GM12878 (cell line): ENCODE data around the gene F11. TPM values are rescaled to one million over a fixed set of nuclear protein-coding genes. Genes with fewer than 3 reads are reported as not detected.

Experiments used
- ATAC-seq: fragments of 200-7000 bp; cut with Tn5 transposase; 3 replicates; pipeline ENCODE4 v1.9.1; 2020; ENCODE audit warnings: mild to moderate bottlenecking, moderate library complexity
- BruUV-seq: library from RNA; stranded (reverse); fragments of 400-500 nt; replicated peaks from 2 replicates; lab custom pipeline; 2021; lab: Mats Ljungman, UMichigan
- CTCF ChIA-PET: fragments of 300-600 bp; sonication (Branson Sonifier 250); formaldehyde crosslinking; extraction: SDS; loops from one replicate; lab custom pipeline; 2021; ENCODE audit warnings: inconsistent platforms; lab: Yijun Ruan, JAX
- POLR2A ChIA-PET: fragments of 350-600 bp; formaldehyde crosslinking; extraction: SDS; loops from one replicate; lab custom pipeline; 2021; ENCODE audit warnings: inconsistent platforms; lab: Charles Lee
- RAD21 ChIA-PET: fragments of 300-600 bp; sonication (Branson Sonifier 250); formaldehyde crosslinking; loops from one replicate; lab custom pipeline; 2023; ENCODE audit warnings: antibody characterized with exemption; ENCODE audit not compliant: unreplicated experiment; lab: Charles Lee
- SMC1A ChIA-PET: fragments of 300-600 bp; sonication (Branson Sonifier 250); formaldehyde crosslinking; loops from one replicate; lab custom pipeline; 2023; ENCODE audit not compliant: unreplicated experiment, uncharacterized antibody; lab: Charles Lee
- DNase-seq: peaks from one replicate; pipeline ENCODE4 v3.0.0-alpha.2; 2011; ENCODE audit warnings: low read depth, low spot score
- FAIRE-seq: peaks from 3 replicates; lab custom pipeline; 2011; peaks lifted over from hg19 to GRCh38; lab: Jason Lieb, UNC
- H2AFZ ChIP-seq: 2 replicates; pipeline ENCODE4 v1.6.0; 2011; ENCODE audit warnings: low read depth, low read length, control low read depth; ENCODE audit not compliant: control insufficient read depth
- H3K27ac ChIP-seq: 2 replicates; pipeline ENCODE4 v1.5.1; 2011; ENCODE audit warnings: control low read depth; ENCODE audit not compliant: control insufficient read depth, insufficient read depth
- H3K27me3 ChIP-seq, 2 experiments: replicated peaks in 1 of 2; 2 replicates each; pipeline versions ENCODE4 v1.6.0 to v1.6.1; 2011; ENCODE audit warnings: low read length in 1 of 2; ENCODE audit not compliant: control insufficient read depth in 2 of 2, insufficient read depth in 2 of 2
- H3K36me3 ChIP-seq, 2 experiments: 2 replicates each; pipeline ENCODE4 v1.5.1; 2011; ENCODE audit warnings: low read length in 1 of 2; ENCODE audit not compliant: control insufficient read depth in 2 of 2, insufficient read depth in 2 of 2
- H3K4me1 ChIP-seq: 2 replicates; pipeline ENCODE4 v1.6.1; 2011; ENCODE audit warnings: mild to moderate bottlenecking, low read length, moderate library complexity, mixed read lengths; ENCODE audit not compliant: control insufficient read depth, insufficient read depth
- H3K4me2 ChIP-seq: 2 replicates; pipeline ENCODE4 v1.6.0; 2011; ENCODE audit warnings: control low read depth; ENCODE audit not compliant: control insufficient read depth, insufficient read depth
- H3K4me3 ChIP-seq: fragments of 200-600 bp; sonication (generic); 2 replicates; pipeline ENCODE4 v1.5.1; 2016
- H3K79me2 ChIP-seq: 2 replicates; pipeline ENCODE4 v1.6.0; 2011; ENCODE audit warnings: low read length; ENCODE audit not compliant: control insufficient read depth, insufficient read depth
- H3K9ac ChIP-seq: 2 replicates; pipeline ENCODE4 v1.8.0; 2011; ENCODE audit warnings: low read length, control low read depth, mixed read lengths; ENCODE audit not compliant: control insufficient read depth, insufficient read depth
- H3K9me3 ChIP-seq: replicated peaks from 3 replicates; pipeline ENCODE4 v1.5.1; 2011; ENCODE audit warnings: mild to moderate bottlenecking, low read length; ENCODE audit not compliant: control insufficient read depth, insufficient read depth
- H4K20me1 ChIP-seq: 2 replicates; pipeline ENCODE4 v1.6.0; 2011; ENCODE audit not compliant: control insufficient read depth, insufficient read depth
- BCL11A ChIP-seq: IDR thresholded peaks from 2 replicates; pipeline ENCODE4 v1.6.1; 2011; ENCODE audit warnings: low read depth, low read length
- CBX5 ChIP-seq: sonication (generic); IDR thresholded peaks from 2 replicates; pipeline ENCODE4 v1.6.1; 2016; ENCODE audit warnings: low read depth, moderate library complexity, mild to moderate bottlenecking, inconsistent platforms
- GATAD2B ChIP-seq: fragments of 450-650 bp; conservative IDR thresholded peaks from 2 replicates; pipeline ENCODE4 v1.6.1; 2017; ENCODE audit warnings: low read depth, mild to moderate bottlenecking, moderate library complexity
- NBN ChIP-seq: fragments of 450-650 bp; IDR thresholded peaks from 2 replicates; pipeline ENCODE4 v1.6.1; 2016
- NFYB ChIP-seq: IDR thresholded peaks from 2 replicates; pipeline ENCODE4 v1.6.1; 2011; ENCODE audit warnings: low read depth, mild to moderate bottlenecking, low read length, improper control_type of control experiment, moderate library complexity; ENCODE audit not compliant: insufficient read depth
- NR2C2 ChIP-seq: IDR thresholded peaks from 2 replicates; pipeline ENCODE4 v1.6.1; 2011; ENCODE audit warnings: borderline replicate concordance, low read depth; ENCODE audit not compliant: control insufficient read depth, insufficient read length
- POLR2AphosphoS2 ChIP-seq: IDR thresholded peaks from 2 replicates; pipeline ENCODE4 v1.6.1; 2011; ENCODE audit warnings: low read depth, mild to moderate bottlenecking, low read length, improper control_type of control experiment, moderate library complexity
- ZNF24 ChIP-seq: fragments of 450-650 bp; IDR thresholded peaks from 2 replicates; pipeline ENCODE4 v1.6.1; 2017; ENCODE audit warnings: antibody characterized with exemption, mild to moderate bottlenecking
- ZNF384 ChIP-seq: IDR thresholded peaks from 2 replicates; pipeline ENCODE4 v1.6.1; 2012; ENCODE audit warnings: low read depth, mild to moderate bottlenecking, low read length, improper control_type of control experiment, borderline replicate concordance
- WGBS: methylation state at CpG from one replicate; pipeline ENCODE4 v1.1.6; 2016; ENCODE audit warnings: low lambda C conversion rate; ENCODE audit not compliant: insufficient replicate concordance, insufficient coverage; ENCODE audit errors: missing lambda C conversion rate; 5-methylcytosine and 5-hydroxymethylcytosine counted together
- in situ Hi-C: fragments of 300-500 bp; cut with MboI; formaldehyde crosslinking; loops from 9 replicates; pipeline ENCODE4 v1.14.3; 2018; ENCODE audit warnings: mixed read lengths
- intact Hi-C: fragments of 100-400 bp; cut with micrococcal nuclease; formaldehyde crosslinking; loops from one replicate; pipeline ENCODE4 v1.14.2; 2022; ENCODE audit not compliant: unreplicated experiment
- polyA plus RNA-seq, 11 experiments: library from polyadenylated mRNA; depleted of rRNA in 4 of 11; unstranded in 6 of 11; stranded (reverse) in 5 of 11; fragments of >200 nt; fragmentation: Nextera tagmentation in 4 of 11; fragmentation: Illumina TruSeq in 1 of 11; extraction: Ambion mirVana in 4 of 11; extraction: Trizol in 1 of 11; gene quantifications; 1 replicate in 1 of 11; 2 replicates in 10 of 11; pipeline versions ENCODE4 v1.2.1 to v1.2.3, GENCODE V29; 2011 to 2016; ENCODE audit warnings: inconsistent platforms in 2 of 11, missing spikeins in 2 of 11, low read depth in 1 of 11
- total RNA-seq, 4 experiments: library from RNA; depleted of rRNA in 3 of 4; stranded (reverse); fragments of >200 nt in 3 of 4; fragmentation: Illumina TruSeq in 1 of 4; extraction: Trizol in 1 of 4; gene quantifications; 2 replicates each; pipeline versions ENCODE4 v1.2.1 to v1.2.3, GENCODE V29; 2013 to 2021
- TF ChIP-seq, protein P1 (sequence below): IDR thresholded peaks from 2 replicates; pipeline ENCODE4 v1.6.1; 2012; ENCODE audit warnings: improper control_type of control experiment, low read depth, low read length; ENCODE audit not compliant: insufficient replicate concordance
- TF ChIP-seq, protein P2 (sequence below): fragments of 450-650 bp; IDR thresholded peaks from 2 replicates; pipeline ENCODE4 v1.6.1; 2016; ENCODE audit warnings: mild to moderate bottlenecking, moderate library complexity, borderline replicate concordance

The F11 gene
- total and polyA plus RNA-seq, 10 of the 15 experiments (the other 5 are each of a cell fraction or from before 2014, with no cell fraction given), result not detected

DNA sequence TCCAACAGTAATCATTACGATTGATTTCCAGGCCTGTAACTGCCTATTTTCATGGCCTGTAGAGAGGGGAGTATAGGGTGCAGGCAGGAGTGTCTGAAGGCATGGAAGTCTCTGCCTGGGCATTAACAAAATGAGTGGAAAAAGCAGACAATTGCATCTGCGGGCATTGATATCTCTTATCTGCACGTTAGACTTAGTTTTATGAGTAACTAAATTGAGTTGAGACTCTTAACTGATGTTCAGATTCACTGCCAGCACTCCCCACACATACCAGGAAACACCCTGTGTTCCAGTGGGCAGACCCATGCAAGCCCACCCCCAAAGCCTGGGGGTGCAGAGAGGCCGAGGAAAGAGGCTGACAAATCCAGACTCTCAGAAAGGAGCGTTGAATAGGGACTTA lies 33.3 kb downstream of the F11 start:
- no peak overlapping the region for H3K9ac ChIP-seq

More for the DNA sequence above, 33.3 kb downstream of the F11 start:
- DNase-seq (no peak), ATAC-seq (no peak), FAIRE-seq (no peak)
- no peaks in the 10 kb centered on the region for H4K20me1 ChIP-seq
- intact Hi-C loops (no loop called here), in situ Hi-C loops (loop anchor here (5.0 kb wide), 1 partner anchor 288 kb away; no protein-coding TSS in a partner anchor)
- H3K27me3 ChIP-seq, result no peaks in the 10 kb centered on the region; a peak in 1 of 4 replicates
- H3K27ac ChIP-seq, result no peak overlapping the region
- H3K4me1 ChIP-seq, result no peaks in the 10 kb centered on the region
- no peak overlapping the region for H3K4me3 ChIP-seq
- RAD21 ChIA-PET, result no interaction called here
- 16% methylated on average over 5 of the region's 5 CpGs for WGBS
- POLR2A ChIA-PET, result no interaction called here
- H2AFZ ChIP-seq, result no peak overlapping the region
- no peaks in the 10 kb centered on the region for H3K79me2 ChIP-seq
- TF ChIP-seq, protein P1, sequence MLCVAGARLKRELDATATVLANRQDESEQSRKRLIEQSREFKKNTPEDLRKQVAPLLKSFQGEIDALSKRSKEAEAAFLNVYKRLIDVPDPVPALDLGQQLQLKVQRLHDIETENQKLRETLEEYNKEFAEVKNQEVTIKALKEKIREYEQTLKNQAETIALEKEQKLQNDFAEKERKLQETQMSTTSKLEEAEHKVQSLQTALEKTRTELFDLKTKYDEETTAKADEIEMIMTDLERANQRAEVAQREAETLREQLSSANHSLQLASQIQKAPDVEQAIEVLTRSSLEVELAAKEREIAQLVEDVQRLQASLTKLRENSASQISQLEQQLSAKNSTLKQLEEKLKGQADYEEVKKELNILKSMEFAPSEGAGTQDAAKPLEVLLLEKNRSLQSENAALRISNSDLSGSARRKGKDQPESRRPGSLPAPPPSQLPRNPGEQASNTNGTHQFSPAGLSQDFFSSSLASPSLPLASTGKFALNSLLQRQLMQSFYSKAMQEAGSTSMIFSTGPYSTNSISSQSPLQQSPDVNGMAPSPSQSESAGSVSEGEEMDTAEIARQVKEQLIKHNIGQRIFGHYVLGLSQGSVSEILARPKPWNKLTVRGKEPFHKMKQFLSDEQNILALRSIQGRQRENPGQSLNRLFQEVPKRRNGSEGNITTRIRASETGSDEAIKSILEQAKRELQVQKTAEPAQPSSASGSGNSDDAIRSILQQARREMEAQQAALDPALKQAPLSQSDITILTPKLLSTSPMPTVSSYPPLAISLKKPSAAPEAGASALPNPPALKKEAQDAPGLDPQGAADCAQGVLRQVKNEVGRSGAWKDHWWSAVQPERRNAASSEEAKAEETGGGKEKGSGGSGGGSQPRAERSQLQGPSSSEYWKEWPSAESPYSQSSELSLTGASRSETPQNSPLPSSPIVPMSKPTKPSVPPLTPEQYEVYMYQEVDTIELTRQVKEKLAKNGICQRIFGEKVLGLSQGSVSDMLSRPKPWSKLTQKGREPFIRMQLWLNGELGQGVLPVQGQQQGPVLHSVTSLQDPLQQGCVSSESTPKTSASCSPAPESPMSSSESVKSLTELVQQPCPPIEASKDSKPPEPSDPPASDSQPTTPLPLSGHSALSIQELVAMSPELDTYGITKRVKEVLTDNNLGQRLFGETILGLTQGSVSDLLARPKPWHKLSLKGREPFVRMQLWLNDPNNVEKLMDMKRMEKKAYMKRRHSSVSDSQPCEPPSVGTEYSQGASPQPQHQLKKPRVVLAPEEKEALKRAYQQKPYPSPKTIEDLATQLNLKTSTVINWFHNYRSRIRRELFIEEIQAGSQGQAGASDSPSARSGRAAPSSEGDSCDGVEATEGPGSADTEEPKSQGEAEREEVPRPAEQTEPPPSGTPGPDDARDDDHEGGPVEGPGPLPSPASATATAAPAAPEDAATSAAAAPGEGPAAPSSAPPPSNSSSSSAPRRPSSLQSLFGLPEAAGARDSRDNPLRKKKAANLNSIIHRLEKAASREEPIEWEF, result no peak
- TF ChIP-seq, protein P2, sequence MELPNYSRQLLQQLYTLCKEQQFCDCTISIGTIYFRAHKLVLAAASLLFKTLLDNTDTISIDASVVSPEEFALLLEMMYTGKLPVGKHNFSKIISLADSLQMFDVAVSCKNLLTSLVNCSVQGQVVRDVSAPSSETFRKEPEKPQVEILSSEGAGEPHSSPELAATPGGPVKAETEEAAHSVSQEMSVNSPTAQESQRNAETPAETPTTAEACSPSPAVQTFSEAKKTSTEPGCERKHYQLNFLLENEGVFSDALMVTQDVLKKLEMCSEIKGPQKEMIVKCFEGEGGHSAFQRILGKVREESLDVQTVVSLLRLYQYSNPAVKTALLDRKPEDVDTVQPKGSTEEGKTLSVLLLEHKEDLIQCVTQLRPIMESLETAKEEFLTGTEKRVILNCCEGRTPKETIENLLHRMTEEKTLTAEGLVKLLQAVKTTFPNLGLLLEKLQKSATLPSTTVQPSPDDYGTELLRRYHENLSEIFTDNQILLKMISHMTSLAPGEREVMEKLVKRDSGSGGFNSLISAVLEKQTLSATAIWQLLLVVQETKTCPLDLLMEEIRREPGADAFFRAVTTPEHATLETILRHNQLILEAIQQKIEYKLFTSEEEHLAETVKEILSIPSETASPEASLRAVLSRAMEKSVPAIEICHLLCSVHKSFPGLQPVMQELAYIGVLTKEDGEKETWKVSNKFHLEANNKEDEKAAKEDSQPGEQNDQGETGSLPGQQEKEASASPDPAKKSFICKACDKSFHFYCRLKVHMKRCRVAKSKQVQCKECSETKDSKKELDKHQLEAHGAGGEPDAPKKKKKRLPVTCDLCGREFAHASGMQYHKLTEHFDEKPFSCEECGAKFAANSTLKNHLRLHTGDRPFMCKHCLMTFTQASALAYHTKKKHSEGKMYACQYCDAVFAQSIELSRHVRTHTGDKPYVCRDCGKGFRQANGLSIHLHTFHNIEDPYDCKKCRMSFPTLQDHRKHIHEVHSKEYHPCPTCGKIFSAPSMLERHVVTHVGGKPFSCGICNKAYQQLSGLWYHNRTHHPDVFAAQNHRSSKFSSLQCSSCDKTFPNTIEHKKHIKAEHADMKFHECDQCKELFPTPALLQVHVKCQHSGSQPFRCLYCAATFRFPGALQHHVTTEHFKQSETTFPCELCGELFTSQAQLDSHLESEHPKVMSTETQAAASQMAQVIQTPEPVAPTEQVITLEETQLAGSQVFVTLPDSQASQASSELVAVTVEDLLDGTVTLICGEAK, result no peak
- TF ChIP-seq BCL11A, result no peak
- no peak for TF ChIP-seq CBX5
- no peak for TF ChIP-seq NFYB
- TF ChIP-seq NR2C2, result no peak
- TF ChIP-seq NBN, result no peak
- no peak for TF ChIP-seq ZNF24
- no peak for TF ChIP-seq GATAD2B
- TF ChIP-seq ZNF384, result no peak
- no peak for TF ChIP-seq POLR2AphosphoS2
- no peaks in the 10 kb centered on the region for H3K36me3 ChIP-seq
- BruUV-seq, result no TSS peak
- CTCF ChIA-PET, result interaction anchor here (2.2 kb wide), 1 partner anchor 288 kb away, joined by 11 read pairs; no protein-coding TSS in a partner anchor
- SMC1A ChIA-PET, result no interaction called here
- H3K4me2 ChIP-seq, result no peak overlapping the region
- no peaks in the 10 kb centered on the region for H3K9me3 ChIP-seq
